HG03159 (cell line): Measurements from ENCODE around the gene WDR86.

ENCODE experiments used
- ATAC-seq: cut with Tn5 transposase; IDR thresholded peaks from one replicate; pipeline ENCODE4 v1.9.1; 2021; ENCODE audit warnings: mild to moderate bottlenecking, moderate library complexity; ENCODE audit not compliant: unreplicated experiment

The WDR86 gene

GRCh38 chr7:151393031-151393977, 16.5 kb downstream of the WDR86 start:
- ATAC-seq, result no peak

- ATAC-seq, result no peak
Observed at GRCh38 chr7:151392426-151392825, 17.4 kb downstream of the WDR86 start.

- ATAC-seq, result no peak
Observed at GRCh38 chr7:151392002-151392401, 17.8 kb downstream of the WDR86 start.

- no peak for ATAC-seq
Observed at GRCh38 chr7:151391358-151391730, 18.5 kb downstream of the WDR86 start.

- no peak for ATAC-seq
Observed at GRCh38 chr7:151390598-151391357, 19.1 kb downstream of the WDR86 start.

GRCh38 chr7:151389768-151390597, 19.9 kb downstream of the WDR86 start:
- no peak for ATAC-seq

- no peak for ATAC-seq
Observed at GRCh38 chr7:151389096-151389767, 20.6 kb downstream of the WDR86 start.

- ATAC-seq, result no peak
Observed at GRCh38 chr7:151388430-151388829, 21.4 kb downstream of the WDR86 start.

- ATAC-seq, result no peak
Observed at GRCh38 chr7:151388007-151388297, 21.9 kb downstream of the WDR86 start.

- ATAC-seq, result no peak
Observed at GRCh38 chr7:151387161-151388006, 22.5 kb downstream of the WDR86 start.

GRCh38 chr7:151386301-151387160, 23.3 kb downstream of the WDR86 start:
- no peak for ATAC-seq

GRCh38 chr7:151385626-151386300, 24.1 kb downstream of the WDR86 start:
- ATAC-seq, result no peak

GRCh38 chr7:151384776-151385625, 24.8 kb downstream of the WDR86 start:
- no peak for ATAC-seq

- no peak for ATAC-seq
Observed at GRCh38 chr7:151384352-151384697, 25.5 kb downstream of the WDR86 start.

GRCh38 chr7:151383638-151384351, 26.0 kb downstream of the WDR86 start:
- ATAC-seq, result no peak

GRCh38 chr7:151382079-151382885, 27.6 kb downstream of the WDR86 start:
- no peak for ATAC-seq
